HG03354 (cell line): ENCODE measurements around the gene MOV10L1.

ENCODE experiments used
- ATAC-seq: cut with Tn5 transposase; IDR thresholded peaks from one replicate; pipeline ENCODE4 v1.9.1; 2021; ENCODE audit warnings: mild to moderate bottlenecking; ENCODE audit not compliant: unreplicated experiment, poor library complexity, severe bottlenecking

Gene MOV10L1

GRCh38 chr22:50058061-50058905 lies 31.5 kb upstream of the MOV10L1 start, which contains the start of gene TTLL8:
Gene TTLL8 (minus strand): TSS chr22:50058298.
- no peak for ATAC-seq

- ATAC-seq = no peak
Observed at GRCh38 chr22:50058906-50059880, 30.6 kb upstream of the MOV10L1 start.

- ATAC-seq = no peak
Observed at GRCh38 chr22:50059881-50060262, 29.9 kb upstream of the MOV10L1 start.

- no peak for ATAC-seq
Observed at GRCh38 chr22:50060441-50061140, 29.2 kb upstream of the MOV10L1 start.

GRCh38 chr22:50061141-50061823 lies 28.5 kb upstream of the MOV10L1 start:
- no peak for ATAC-seq

GRCh38 chr22:50061824-50062355 lies 27.9 kb upstream of the MOV10L1 start:
- ATAC-seq = no peak

- no peak for ATAC-seq
Observed at GRCh38 chr22:50062509-50063135, 27.2 kb upstream of the MOV10L1 start.

GRCh38 chr22:50063589-50064393 lies 26.0 kb upstream of the MOV10L1 start:
- no peak for ATAC-seq

- ATAC-seq = no peak
Observed at GRCh38 chr22:50064453-50064852, 25.4 kb upstream of the MOV10L1 start.

GRCh38 chr22:50067244-50067643 lies 22.6 kb upstream of the MOV10L1 start:
- ATAC-seq = no peak

- no peak for ATAC-seq
Observed at GRCh38 chr22:50068096-50068495, 21.7 kb upstream of the MOV10L1 start.

GRCh38 chr22:50070366-50070765 lies 19.4 kb upstream of the MOV10L1 start:
- ATAC-seq = no peak

GRCh38 chr22:50071432-50072166 lies 18.2 kb upstream of the MOV10L1 start:
- no peak for ATAC-seq

GRCh38 chr22:50072167-50072555 lies 17.6 kb upstream of the MOV10L1 start:
- ATAC-seq = no peak

- ATAC-seq = no peak
Observed at GRCh38 chr22:50072714-50073538, 16.9 kb upstream of the MOV10L1 start.

GRCh38 chr22:50074056-50074455 lies 15.8 kb upstream of the MOV10L1 start:
- no peak for ATAC-seq
